Esophagus muscularis mucosa (tissue), 4 donors: ENCODE data around the gene MIS12.

Experiments
- CTCF ChIP-seq, 3 experiments: fragments of 200-600 bp in 2 of 3; fragments of 450-650 bp in 1 of 3; sonication (generic) in 2 of 3; IDR thresholded peaks; one replicate each; pipeline ENCODE4 v1.5.1; 2017 to 2019; ENCODE audit warnings: antibody characterized with exemption in 3 of 3, mild to moderate bottlenecking in 2 of 3, moderate library complexity in 1 of 3
- EP300 ChIP-seq: sonication (generic); formaldehyde crosslinking; IDR thresholded peaks from one replicate; pipeline ENCODE4 v1.6.1; 2017; ENCODE audit warnings: antibody characterized with exemption
- POLR2A ChIP-seq: fragments of 450-650 bp; IDR thresholded peaks from one replicate; pipeline ENCODE4 v1.6.1; 2017; ENCODE audit warnings: antibody characterized with exemption, moderate library complexity, mild to moderate bottlenecking, low read depth
- POLR2AphosphoS5 ChIP-seq, 2 donors: sonication (generic); formaldehyde crosslinking; IDR thresholded peaks; one replicate each; pipeline ENCODE4 v1.6.1; 2017; ENCODE audit warnings: antibody characterized with exemption in 2 of 2

DNA sequence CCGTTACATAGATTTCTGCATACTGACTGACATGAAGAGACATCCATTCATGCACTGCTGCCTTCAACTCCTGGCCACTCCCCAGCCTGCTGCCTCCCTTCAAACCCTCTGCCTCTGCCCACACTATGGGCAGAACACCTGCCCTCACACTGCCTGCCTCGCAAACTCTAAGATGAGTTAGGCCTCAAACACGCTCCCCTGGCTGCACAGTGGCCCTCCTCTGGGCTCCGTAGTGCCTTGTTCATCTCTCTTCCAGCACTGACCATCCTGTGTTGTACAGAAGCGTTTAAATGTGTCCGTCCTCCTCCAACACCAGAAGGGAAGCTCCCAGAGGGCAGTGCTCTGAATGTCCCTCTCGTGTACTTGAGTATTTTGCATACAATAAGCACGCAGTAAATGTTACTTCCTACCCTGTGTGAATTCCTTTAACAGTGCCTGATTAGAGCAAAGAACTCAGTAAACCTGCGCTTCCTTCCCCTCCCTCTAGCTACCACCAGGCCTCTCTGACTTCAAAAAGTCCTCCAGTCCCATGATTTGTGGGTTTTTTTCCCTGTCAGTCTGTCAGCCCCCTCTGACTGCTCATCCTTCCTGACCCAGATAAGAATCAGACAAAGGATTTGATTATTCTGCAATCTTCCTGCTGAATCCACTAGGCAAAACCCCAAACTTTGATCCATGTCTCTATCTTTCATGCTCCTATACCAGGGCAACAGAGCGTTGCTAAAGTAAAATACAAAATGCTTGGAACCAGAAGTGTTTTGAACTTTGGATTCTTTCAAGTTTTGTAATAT lies 21.5 kb upstream of the MIS12 start:
- TF ChIP-seq CTCF (IDR thresholded peaks at IDR 0.05) = no peak
- no peak for TF ChIP-seq EP300
- no peak for TF ChIP-seq POLR2A
- no peak for TF ChIP-seq POLR2AphosphoS5 (IDR thresholded peaks at IDR 0.05)
